Keratinocyte (primary cell): ENCODE measurements around the gene PAX5.
"Not testable (repeated sequence)": the region's sequence is repeated elsewhere in the genome, so short reads cannot be mapped to it uniquely, and the experiment has no call there.

Experiments
- EZH2 ChIP-seq: IDR thresholded peaks from one replicate; pipeline ENCODE4 v1.6.1; 2012; ENCODE audit warnings: inconsistent platforms, mild to moderate bottlenecking, low read length, moderate library complexity
- TF ChIP-seq, protein P1 (sequence below), 3 experiments: IDR thresholded peaks in 1 of 3; conservative IDR thresholded peaks in 1 of 3; optimal IDR thresholded peaks in 1 of 3; 2 replicates in 2 of 3; 3 replicates in 1 of 3; pipeline versions ENCODE3 to v1.5.1; 2011; ENCODE audit warnings: low read length in 3 of 3, mild to moderate bottlenecking in 3 of 3, moderate library complexity in 2 of 3, control low read depth in 1 of 3, inconsistent platforms in 1 of 3; ENCODE audit not compliant: insufficient read depth in 2 of 3; ENCODE audit errors: extremely low read depth in 1 of 3

DNA sequence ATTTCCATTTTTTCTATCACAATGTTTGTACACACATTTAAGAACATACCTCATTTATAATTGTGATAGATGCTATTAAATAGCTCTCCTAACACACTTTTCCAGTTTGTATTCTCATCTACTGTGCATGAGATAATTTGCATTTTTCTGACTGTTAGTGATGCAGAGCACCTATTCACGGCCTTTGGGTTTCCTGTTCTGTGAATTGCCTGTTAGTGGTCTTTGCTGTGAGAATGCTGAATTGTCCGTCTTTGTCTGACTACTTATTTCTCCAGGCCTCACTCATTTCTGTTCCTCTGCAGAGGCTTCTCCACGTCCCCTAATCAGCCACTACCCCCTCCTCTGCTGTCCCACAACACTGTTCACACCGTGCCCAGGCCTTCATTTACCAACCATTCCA is 40.7 kb upstream of the PAX5 start:
- TF ChIP-seq, protein P1, sequence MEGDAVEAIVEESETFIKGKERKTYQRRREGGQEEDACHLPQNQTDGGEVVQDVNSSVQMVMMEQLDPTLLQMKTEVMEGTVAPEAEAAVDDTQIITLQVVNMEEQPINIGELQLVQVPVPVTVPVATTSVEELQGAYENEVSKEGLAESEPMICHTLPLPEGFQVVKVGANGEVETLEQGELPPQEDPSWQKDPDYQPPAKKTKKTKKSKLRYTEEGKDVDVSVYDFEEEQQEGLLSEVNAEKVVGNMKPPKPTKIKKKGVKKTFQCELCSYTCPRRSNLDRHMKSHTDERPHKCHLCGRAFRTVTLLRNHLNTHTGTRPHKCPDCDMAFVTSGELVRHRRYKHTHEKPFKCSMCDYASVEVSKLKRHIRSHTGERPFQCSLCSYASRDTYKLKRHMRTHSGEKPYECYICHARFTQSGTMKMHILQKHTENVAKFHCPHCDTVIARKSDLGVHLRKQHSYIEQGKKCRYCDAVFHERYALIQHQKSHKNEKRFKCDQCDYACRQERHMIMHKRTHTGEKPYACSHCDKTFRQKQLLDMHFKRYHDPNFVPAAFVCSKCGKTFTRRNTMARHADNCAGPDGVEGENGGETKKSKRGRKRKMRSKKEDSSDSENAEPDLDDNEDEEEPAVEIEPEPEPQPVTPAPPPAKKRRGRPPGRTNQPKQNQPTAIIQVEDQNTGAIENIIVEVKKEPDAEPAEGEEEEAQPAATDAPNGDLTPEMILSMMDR (optimal IDR thresholded peaks at IDR 0.05 in 1 of 3, IDR thresholded peaks at IDR 0.05 in 1 of 3, conservative IDR thresholded peaks at IDR 0.05 in 1 of 3; ENCODE audit: extremely low read depth in 1 of 3, insufficient read depth in 2 of 3, low read length in 3 of 3): not testable (repeated sequence)
- TF ChIP-seq EZH2: not testable (repeated sequence)
